Activated CD4-positive, alpha-beta T cell treated with anti-CD3 and anti-CD28 coated beads, Interleukin-2, amount 50 U/mL, for 48 hours (primary cell): Measurements from ENCODE around the gene SRP54.
A peak's percentile ranks its signal among the peaks of the same experiment; 100 is the strongest.
"Not testable (repeated sequence)": the region's sequence is repeated elsewhere in the genome, so short reads cannot be mapped to it uniquely, and the experiment has no call there.

Source experiments
- DNase-seq, 2 experiments: peaks; one replicate each; pipeline ENCODE4 v3.0.0-alpha.2; 2020

The SRP54 gene

DNA sequence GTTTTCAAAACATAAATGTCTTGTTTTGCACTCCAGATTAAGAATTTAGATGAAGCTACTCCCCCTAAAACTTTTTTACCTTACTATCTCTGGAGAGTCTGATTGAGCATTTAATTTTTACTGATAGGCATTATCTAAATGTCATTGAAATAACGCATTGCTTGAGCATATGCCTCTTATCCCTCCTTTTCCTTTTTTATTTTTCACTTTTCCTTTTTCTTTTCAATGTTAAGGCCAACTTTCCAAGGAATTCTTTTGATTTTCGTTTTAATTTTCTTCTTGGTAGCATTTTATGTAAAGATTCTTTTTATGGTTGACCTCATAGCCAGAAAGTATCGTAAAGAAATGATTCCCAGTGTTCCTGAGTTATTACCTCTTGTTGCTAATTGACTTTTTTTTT lies 2.9 kb downstream of the SRP54 start:
- no peak for DNase-seq

DNA sequence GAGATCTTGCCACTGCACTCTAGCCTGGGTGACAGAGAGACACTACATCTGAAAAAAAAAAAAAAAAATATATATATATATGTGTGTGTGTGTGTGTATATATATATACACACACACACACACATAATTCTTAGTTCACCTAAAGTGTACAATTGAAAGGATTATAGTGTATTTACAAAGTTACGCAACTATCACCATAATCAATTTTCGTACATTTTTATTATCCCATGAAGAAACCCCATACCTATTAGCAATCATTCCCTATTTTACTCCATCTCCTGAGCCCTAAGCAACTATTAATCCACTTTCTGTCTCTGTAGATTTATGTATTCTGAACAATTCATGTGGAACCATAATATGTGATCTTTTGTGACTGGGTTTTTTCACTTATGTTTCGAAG lies 4.4 kb downstream of the SRP54 start:
- DNase-seq: no peak

DNA sequence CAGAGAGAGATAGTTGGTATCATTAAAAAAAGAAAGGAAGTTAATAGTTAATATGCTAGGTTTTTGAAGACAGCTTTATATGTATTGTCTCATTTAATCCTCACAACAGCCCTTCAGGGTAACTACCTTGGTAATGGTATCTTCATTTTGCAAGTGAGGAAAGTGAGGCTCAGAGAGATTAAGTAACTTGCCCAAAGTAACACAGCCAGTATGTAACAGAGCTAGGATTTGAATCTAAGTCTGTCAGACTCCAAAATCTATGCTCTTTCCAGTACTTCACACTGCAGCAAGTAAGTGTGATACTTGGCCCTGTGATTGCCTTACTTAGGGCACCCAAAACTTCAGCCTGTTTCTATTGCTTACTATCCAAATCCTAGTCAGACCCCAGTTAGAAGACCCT lies 7.0 kb downstream of the SRP54 start:
- DNase-seq: no peak

DNA sequence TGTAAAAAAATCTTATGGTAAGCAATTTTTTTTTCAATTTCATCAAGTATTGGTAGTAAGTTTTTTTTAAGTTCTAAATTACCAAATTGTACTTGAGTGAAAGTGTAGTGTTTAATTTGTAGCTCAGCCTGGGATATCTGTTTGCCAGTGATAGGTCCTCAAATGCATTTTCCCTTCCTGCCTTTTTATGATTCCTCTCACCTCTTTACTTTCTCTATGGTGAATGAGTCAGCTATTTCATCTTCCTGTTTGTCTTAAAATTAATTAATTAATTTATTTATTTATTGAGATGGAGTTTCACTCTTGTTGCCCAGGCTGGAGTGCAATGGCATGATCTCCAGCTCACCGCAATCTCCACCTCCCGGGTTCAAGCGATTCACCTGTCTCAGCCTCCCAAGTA lies 10.6 kb downstream of the SRP54 start:
- DNase-seq: no peak

DNA sequence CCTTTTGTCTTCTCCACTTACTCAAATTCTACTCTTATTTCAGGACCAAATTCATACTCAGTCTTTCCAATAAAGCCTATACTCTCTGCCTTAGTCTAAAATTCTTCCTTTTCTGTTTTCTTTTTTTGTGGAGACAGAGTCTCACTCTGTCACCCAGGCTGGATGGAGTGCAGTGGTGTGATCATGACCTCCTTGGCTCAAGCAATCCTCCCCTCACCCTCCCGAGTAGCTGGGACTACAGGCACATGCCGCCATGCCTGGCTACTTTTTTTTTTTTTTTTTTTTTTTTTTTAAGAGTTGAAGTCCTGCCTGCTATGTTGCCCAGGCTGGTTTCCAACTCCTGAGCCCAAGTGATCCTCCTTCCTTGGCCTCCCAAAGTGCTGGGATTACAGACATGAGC lies 11.9 kb downstream of the SRP54 start:
- no peak for DNase-seq

DNA sequence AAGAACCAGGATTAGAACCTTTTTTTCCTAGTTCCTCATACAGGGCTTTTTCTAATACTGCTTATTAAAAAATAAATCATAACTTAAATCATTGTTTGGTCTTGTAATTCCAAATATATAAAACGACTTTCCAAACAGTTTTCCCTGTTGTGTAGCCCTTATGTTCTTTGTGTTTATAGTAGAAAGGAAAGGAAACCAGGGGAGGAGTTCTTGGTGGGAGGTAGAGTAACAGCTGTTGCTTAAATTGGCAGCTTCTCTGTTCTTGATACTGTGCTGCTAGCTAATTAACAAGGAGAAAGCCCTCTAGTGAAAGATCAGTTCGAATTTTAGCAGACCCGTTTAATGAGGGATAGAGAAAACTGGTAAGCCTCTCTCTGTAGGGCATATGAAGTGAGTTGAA lies 15.0 kb downstream of the SRP54 start:
- DNase-seq: no peak

DNA sequence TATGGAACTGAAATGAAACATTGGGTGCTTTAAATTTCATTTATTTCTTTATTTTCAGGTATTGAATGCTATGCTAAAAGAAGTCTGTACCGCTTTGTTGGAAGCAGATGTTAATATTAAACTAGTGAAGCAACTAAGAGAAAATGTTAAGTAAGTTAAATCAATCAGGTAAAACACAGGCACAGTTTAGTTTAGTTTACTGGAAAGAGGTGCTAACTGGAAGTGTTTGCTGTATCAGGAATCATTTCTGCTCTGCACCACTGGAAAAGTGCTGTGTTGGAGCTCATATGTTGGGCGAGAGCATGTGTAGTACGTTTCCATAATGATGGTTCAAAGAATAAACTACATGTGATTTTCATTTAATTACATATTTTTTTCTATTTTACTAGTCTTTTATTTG lies 16.7 kb downstream of the SRP54 start:
- no peak for DNase-seq

DNA sequence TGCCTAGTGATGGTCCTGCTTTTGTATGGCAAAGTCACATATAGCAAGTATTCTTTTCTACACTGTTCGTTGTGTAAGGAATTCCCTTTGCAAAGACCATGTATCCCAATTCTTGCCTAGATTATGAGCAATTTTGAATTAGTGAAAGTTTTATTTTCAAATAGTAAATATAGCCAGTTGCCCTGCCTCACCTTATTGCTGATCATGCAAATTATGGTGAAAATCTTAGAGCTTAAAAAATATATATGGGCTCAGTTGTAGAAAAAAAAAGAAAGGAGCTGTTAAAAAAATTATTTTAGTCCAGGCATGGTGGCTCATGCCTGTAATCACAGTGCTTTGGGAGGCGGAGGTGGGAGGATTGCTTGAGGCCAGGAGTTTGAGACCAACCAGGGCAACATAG lies 18.8 kb downstream of the SRP54 start:
- DNase-seq: no peak

DNA sequence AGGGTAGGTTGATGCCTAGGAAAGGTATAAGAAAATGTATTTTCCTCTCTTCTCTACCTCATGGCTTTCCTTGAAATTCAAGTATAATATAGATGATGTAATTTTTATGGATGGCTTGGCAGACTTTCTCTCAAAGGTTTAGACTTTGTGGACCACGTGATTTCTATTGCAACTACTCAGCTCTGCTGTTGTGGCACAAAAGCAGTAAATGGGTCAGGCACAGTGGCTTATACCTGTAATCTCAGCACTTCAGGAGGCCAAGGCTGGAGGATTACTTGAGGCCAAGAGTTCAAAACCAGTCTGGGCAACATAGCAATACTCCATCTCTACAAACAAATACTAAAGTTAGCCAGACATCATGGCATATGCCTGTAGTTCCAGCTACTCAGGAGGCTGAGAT lies 22.0 kb downstream of the SRP54 start:
- DNase-seq: no peak

DNA sequence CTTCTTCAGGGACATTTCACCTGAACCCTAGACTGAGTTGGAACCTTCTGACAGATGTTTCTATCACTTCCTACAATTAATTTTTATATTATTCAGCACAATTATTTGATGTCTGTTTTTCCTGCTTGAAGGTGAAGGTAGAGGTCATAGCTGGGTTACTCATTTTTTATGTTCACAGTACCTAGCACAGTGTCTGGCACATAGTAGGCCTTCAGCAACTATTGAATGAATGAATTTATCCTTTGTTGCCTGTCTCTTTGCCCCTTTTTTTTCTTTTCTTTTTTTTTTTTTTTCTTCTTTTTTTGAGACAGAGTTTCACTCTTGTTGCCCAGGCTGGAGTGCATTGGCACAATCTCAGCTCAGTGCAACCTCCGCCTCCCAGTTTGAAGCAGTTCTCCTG lies 33.8 kb downstream of the SRP54 start:
- DNase-seq: no peak

DNA sequence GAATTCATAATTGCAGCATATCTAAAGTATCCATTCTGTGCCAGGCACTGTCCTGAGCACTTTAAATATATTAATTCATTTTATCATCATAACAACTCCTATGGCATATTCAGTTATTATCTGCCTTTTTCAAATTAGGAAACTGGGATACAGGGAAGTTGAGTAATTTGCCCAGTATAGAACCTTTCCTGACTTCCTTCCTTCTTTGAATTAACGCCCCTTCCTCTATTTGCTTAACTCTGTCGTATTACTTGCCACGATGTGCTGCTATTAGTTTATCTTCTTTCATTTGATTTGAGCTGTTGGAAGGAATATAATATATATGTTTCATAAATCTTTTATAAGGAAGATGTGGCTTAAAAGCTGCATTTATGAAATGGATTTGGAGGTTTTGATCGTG lies 37.9 kb downstream of the SRP54 start:
- no peak for DNase-seq

DNA sequence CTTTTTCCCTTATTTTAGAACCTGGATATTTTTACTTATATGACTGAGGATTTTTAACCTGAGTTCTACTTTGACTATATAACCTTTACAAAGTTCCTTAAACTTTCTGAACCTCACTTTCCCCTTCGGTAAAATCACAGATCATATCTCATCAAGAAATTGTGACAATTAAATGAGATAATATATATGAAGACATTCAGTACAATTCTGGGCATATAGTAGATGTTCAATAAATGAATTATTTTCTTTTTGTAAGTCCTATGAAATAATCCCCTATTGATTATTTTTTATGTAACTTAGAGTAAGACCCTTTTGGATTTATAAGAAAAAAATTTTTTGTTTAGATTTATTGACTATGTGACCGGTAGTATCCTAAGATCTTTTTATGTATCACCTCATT lies 45.6 kb downstream of the SRP54 start:
- no peak for DNase-seq

DNA sequence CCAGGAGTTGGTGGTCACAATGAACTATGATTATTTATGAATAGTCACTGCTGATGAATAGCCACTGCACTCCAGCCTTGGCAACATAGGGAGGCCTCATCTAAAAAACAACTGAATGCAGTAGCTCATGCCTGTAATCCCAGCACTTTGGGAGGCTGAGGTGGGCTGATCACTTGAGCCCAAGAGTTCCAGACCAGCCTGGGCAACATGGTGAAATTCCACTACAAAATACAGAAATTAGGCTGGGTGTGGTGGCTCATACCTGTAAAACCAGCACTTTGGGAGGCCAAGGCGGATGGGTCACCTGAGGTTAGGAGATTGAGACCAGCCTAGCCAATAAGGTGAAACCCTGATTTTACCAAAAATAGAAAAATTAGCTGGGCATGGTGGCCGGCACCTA lies 49.8 kb downstream of the SRP54 start:
- no peak for DNase-seq

DNA sequence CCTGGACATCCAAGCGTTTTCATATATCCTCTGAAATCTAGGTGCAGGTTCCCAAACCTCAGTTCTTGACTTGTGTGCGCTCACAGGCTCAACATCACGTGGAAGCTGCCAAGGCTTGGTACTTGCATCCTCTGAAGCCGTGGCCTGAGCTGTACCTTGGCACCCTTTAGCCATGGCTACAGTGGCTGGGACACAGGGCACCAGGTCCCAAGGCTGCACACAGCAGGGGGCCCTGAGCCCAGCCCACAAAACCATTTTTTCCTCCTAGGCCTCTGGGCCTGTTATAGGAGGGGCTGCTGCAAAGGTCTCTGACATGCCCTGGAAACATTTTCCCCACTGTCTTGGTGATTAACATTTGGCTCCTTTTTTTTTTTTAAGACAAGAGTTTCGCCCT lies 51.6 kb downstream of the SRP54 start:
- DNase-seq: no peak

DNA sequence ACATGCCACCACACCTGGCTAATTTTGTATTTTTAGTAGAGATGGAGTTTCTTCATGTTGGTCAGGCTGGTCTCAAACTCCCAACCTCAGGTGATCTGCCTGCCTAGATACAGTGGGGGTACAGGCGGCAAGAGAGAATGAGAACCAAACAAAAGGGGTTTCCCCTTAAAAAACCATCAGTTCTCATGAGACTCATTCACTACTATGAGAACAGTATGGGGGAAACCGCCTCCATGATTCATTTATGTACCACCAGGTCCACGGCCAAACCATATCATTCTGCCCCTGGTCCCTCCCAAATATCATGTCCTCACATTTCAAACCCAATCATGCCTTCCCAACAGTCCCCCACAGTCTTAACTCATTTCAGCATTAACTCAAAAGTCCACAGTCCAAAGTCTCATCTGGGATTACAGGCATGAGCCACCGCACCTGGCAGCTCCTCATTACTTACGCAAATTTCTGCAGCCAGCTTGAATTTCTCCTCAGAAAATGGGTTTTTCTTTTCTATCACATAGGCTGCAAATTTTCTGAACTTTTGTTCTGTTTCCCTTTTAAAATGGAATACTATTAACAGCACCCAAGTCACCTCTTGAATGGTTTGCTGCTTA lies 52.3 kb downstream of the SRP54 start:
- not testable (repeated sequence) for DNase-seq

DNA sequence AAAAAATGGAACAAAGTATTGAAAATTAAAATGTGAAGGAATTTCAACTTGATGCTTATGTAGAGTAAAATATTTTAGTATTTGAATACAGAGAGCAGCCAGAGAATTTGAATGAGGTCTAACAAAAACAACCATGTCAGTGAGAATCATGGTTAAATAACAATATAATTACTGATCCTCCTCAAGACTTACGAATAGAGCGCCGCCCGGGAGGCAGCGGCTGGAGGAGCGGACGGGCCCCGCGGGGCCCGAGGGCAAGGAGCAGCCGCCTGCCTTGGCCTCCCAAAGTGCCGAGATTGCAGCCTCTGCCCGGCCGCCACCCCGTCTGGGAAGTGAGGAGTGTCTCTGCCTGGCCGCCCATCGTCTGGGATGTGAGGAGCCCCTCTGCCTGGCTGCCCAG lies 55.5 kb downstream of the SRP54 start:
- DNase-seq: not testable (repeated sequence)

DNA sequence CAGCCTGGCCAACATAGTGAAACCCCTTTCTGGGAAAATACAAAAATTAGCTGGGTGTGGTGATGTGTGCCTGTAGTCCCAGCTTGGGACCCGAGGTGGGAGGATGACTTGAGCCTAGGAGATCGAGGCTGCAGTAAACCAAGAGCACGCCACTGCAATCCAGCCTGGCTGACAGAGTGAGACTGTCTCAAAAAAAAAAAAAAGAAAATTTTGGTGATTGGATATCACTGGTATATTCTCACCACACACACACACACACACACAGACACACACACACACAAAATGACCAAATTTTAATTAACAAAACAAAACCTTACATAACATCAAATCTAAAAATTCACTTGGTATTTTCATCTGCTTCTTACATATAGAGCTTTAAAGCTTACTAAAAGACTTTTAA lies 59.8 kb downstream of the SRP54 start:
- DNase-seq: no peak

DNA sequence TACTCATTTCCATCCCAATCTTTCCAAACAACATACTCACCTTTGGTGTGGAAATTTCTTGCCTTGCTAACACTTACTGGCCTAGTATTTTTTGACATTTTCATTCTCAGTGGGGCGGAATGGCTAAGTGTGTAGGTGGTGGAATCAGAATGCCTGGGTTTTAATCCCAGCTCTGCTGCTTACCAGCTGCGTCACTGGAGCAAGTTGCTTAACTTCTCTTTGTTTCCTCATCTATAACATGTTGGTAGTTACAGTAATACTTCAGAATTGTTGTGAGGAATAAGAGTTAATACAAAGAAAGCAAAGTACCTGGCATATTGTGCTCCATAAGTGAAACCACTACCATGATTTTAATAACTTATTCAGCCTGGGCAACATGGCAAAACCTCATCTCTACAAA lies 60.3 kb downstream of the SRP54 start:
- DNase-seq: no peak

DNA sequence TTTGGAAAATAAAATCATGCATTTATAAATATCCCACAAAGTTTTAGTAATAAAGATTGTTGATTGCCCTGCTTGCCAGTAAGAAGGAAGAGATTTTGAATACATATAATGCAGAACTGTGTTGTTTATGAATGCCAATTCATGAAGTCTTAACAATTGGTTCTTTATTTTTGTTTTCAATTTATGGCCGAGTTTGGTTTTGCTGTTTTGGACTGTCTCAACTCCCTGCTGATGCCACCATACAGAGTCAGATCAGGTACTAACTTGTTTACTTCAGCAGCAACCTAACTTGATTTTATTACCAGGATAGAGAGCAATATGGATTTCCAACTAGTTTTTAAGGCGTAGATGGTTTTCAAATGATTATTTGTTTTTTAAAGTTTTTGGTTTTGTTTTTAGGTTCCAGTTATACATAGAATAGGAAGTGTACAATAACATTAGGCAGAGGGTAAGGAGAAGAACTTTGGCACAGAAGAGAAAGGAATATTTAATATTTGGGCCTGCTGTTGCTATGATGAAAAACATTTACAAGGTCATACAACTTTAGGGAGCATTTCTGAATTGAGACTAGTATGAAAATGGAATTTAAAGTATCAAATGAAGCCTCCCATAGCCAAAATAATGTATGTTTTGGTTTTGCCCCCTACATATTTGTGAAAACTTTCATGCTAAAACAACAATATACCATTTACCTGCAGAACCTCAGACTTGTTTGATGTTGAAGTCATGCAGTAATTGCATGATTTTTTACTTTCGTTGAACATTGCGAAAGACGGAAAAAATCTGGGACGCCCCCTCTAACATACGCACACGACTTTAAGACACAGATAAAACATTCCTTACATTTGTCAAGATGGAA lies 62.4 kb downstream of the SRP54 start:
- no peak for DNase-seq

DNA sequence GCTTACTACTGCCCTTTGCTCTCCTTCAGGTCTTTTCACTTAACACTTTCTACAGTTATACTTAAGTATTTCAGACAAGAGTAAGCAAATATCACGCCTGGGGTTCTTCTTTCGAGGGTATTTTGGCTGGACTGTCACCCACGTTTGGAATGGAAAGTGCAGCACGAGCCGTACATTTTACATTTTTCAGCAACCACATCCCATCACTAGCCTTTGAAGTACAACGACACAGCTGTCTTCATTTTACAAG lies 62.9 kb downstream of the SRP54 start:
- DNase-seq: no peak

DNA sequence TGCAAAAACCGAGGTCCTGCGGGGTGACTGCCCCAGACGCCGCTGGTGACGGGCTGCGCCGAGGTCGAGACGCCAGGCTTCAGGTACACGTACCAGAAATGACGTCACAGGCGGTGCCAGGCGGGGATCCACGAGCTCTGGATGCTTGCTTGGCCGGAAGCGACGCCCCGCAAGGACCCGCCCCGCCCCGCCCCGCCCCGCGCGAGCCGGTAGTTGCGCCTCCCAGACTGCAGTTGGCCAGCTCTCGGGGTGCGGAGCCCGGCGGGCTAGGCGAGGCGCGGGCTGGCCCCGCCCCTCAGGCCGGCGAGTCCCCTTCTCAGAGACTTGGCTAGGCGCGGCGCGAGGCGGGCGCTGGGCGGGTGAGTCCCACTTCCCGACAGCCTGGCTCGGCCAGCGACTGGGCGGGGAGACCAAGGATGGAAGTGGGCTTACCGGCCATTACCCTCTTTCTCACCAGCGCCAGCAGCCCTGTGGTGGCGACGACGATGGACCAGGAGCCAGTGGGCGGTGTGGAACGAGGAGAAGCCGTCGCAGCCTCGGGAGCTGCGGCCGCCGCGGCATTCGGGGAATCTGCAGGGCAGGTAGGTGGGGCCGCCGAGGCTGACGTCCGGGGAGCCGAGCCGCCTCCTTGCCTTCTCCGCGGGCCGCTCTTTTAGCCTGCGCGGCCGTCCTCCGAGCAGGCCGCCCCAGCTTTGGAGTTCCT lies 63.4 kb downstream of the SRP54 start, which contains the start of gene FAM177A1:
Gene FAM177A1 (plus strand): TSS at position 225 of the 703 bp plus-strand sequence. CDS start 192 bp downstream, at position 417.
- DNase-seq: peak; percentile 99

DNA sequence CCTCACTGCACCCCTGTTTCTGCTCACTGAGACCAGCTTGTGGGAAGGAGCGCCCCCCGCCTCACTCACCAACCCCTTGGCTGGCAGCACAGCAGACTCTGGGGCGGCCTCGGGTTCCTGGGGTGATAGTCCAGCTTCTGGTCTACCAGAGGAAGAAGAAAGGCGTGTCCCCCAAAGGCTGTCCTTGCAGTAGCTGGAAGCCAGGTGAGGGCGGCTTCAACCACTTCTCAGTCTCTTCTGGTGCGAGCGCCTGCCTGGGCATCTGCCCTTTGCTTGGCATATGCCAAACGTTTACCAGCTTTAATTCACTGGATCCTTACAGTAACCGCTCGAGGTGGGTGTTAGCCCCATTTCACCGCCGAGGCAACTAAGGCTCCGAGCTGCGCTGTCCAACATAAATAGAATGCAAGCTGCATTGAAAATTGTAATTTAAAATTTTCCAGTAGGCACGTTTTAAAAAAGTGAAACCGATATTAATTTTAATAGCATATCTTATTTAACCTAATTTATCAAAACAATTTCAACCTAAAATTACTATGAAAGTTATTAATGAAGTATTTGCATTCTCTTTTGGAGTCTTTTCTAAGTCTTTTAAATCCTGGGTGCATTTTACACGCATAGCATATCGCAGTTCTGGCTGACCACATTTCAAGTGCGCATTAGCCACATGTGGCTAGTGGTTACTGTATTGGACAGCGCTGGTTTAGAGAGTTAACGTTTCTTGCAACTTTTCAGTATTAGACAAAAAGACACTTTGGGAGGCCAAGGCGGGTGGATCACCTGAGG lies 64.2 kb downstream of the SRP54 start:
- no peak for DNase-seq

DNA sequence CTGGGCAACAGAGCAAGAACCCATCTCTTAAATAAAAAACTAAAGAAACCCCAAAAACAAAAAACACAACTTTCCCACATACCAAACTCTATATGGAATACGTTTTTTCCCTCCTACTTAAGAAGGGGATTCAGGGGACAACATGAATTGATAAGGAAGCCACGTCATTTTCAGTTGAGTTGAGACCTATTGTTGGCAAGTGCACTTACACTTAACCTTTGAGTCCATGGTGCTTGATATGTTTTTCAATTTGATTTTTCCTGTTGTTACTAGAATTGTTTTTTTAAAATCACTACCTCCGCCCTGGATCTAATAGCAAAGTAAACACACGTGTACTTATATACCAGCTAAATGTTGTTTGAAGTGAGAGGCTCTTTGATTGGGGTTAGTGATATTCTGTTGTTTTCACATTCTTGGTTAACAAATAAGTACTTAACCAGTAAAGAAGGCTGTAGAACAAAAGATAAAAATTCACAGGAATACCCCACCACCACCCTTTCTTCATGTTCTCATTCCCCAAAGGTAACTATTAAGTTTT lies 65.3 kb downstream of the SRP54 start:
- DNase-seq: no peak
